Activated B cell treated with CpG ODN at 0.5 μM for 24 hours (primary cell): Measurements from ENCODE around the gene IQGAP3. TPM values are rescaled to one million over a fixed set of nuclear protein-coding genes. Genes with fewer than 3 reads are reported as not detected.

Experiments used
- ATAC-seq: fragments of 200-7000 bp; cut with Tn5 transposase; one replicate; pipeline ENCODE4 v1.10.0; 2021; ENCODE audit warnings: low read depth, mild to moderate bottlenecking, moderate library complexity
- CTCF ChIA-PET: fragments of 350-600 bp; sonication (Branson Sonifier 250); formaldehyde crosslinking; loops from one replicate; lab custom pipeline; 2021; ENCODE audit warnings: antibody characterized with exemption; lab: Charles Lee
- POLR2A ChIA-PET: fragments of 350-600 bp; sonication (Branson Sonifier 250); formaldehyde crosslinking; loops from one replicate; lab custom pipeline; 2021; ENCODE audit warnings: antibody characterized with exemption; lab: Charles Lee
- DNase-seq: peaks from one replicate; pipeline ENCODE4 v3.0.0; 2022
- H3K27ac Mint-ChIP-seq: one replicate; pipeline ENCODE4 v1.8.0; 2020; ENCODE audit warnings: mixed read lengths
- H3K27me3 Mint-ChIP-seq: one replicate; pipeline ENCODE4 v1.8.0; 2021; ENCODE audit warnings: mixed read lengths
- H3K36me3 Mint-ChIP-seq: one replicate; pipeline ENCODE4 v1.8.0; 2021; ENCODE audit warnings: low read depth, mixed read lengths
- H3K4me1 Mint-ChIP-seq: one replicate; pipeline ENCODE4 v1.8.0; 2021; ENCODE audit warnings: mixed read lengths
- H3K4me3 Mint-ChIP-seq: one replicate; pipeline ENCODE4 v1.8.0; 2020; ENCODE audit warnings: mild to moderate bottlenecking, mixed read lengths
- H3K9me3 Mint-ChIP-seq: one replicate; pipeline ENCODE4 v1.8.0; 2020; ENCODE audit warnings: mixed read lengths
- CTCF ChIP-seq: fragments of 200-600 bp; IDR thresholded peaks from one replicate; pipeline ENCODE4 v1.8.0; 2022; ENCODE audit warnings: antibody characterized with exemption, mild to moderate bottlenecking
- intact Hi-C: fragments of 100-400 bp; cut with micrococcal nuclease; formaldehyde crosslinking; loops from one replicate; pipeline ENCODE4 v1.15.1; 2024
- total RNA-seq: library from RNA; stranded (reverse); gene quantifications from 2 replicates; pipeline ENCODE4 v1.2.3, GENCODE V29; 2022

IQGAP3 gene
- total RNA-seq, 1 donor from 2014 or later = 0.29 TPM

GRCh38 chr1:156491151-156491949, 81.0 kb downstream of the IQGAP3 start:
- intact Hi-C loops = no loop called here
- no peak for DNase-seq
- H3K27ac Mint-ChIP-seq = peak overlapping the region; percentile 97
- CTCF ChIA-PET = interaction anchor here (1.1 to 3.4 kb wide), 8 partner anchors 9 to 117 kb away, joined by 3 to 28 read pairs (median 11); partner anchors contain the start of gene MEF2D
- TF ChIP-seq CTCF = no peak
- H3K4me1 Mint-ChIP-seq = peaks cover 99% of the 10 kb centered on the region
- H3K9me3 Mint-ChIP-seq = no peaks in the 10 kb centered on the region
- peak overlapping the region; percentile 88 for H3K4me3 Mint-ChIP-seq
- no peaks in the 10 kb centered on the region for H3K27me3 Mint-ChIP-seq
- POLR2A ChIA-PET = interaction anchor here (0.5 to 22.2 kb wide), 12 partner anchors 5 to 278 kb away, joined by 3 to 1179 read pairs (median 5); partner anchors contain the start of genes GPATCH4, ISG20L2, MEF2D and METTL25B
- peaks cover 37% of the 10 kb centered on the region for H3K36me3 Mint-ChIP-seq
- ATAC-seq = no peak

- H3K27me3 Mint-ChIP-seq = no peaks in the 10 kb centered on the region
- TF ChIP-seq CTCF = no peak
- DNase-seq (no peak), ATAC-seq (no peak)
- intact Hi-C loops = no loop called here
- peak overlapping the region; percentile 97 for H3K27ac Mint-ChIP-seq
- H3K9me3 Mint-ChIP-seq = no peaks in the 10 kb centered on the region
- peaks cover 34% of the 10 kb centered on the region for H3K36me3 Mint-ChIP-seq
- ChIA-PET POLR2A (interaction anchor here (0.6 to 22.2 kb wide), 9 partner anchors 4 to 278 kb away, joined by 3 to 1179 read pairs (median 6); partner anchors contain the start of genes MEF2D, PMF1 and SMG5), CTCF (interaction anchor here (0.7 to 3.4 kb wide), 5 partner anchors 10 to 118 kb away, joined by 3 to 28 read pairs (median 4); partner anchors contain the start of gene MEF2D)
- H3K4me3 Mint-ChIP-seq = peak overlapping the region; percentile 88
- H3K4me1 Mint-ChIP-seq = peaks cover 99% of the 10 kb centered on the region
These were observed 81.8 kb downstream of the IQGAP3 start for GRCh38 chr1:156490401-156491032.

- DNase-seq = no peak
These were observed 82.5 kb downstream of the IQGAP3 start for GRCh38 chr1:156489935-156490293.

GRCh38 chr1:156489166-156489934, 83.0 kb downstream of the IQGAP3 start:
- peaks cover 96% of the 10 kb centered on the region for H3K4me1 Mint-ChIP-seq
- TF ChIP-seq CTCF = no peak
- ATAC-seq (no peak), DNase-seq (no peak)
- ChIA-PET CTCF (interaction anchor here (0.6 to 3.4 kb wide), 4 partner anchors 9 to 12 kb away, joined by 3 to 28 read pairs (median 12); partner anchors contain the start of gene MEF2D), POLR2A (interaction anchor here (0.5 to 22.2 kb wide), 10 partner anchors 3 to 1295 kb away, joined by 3 to 1179 read pairs (median 5); partner anchors contain the start of genes HDGF, MEF2D, NAXE and SMG5)
- peak overlapping the region; percentile 88 for H3K4me3 Mint-ChIP-seq
- intact Hi-C loops = no loop called here
- H3K27me3 Mint-ChIP-seq = no peaks in the 10 kb centered on the region
- H3K36me3 Mint-ChIP-seq = peaks cover 27% of the 10 kb centered on the region
- no peaks in the 10 kb centered on the region for H3K9me3 Mint-ChIP-seq
- H3K27ac Mint-ChIP-seq = peak overlapping the region; percentile 97

More at GRCh38 chr1:156489935-156490293, 82.5 kb downstream of the IQGAP3 start:
- no peak for ATAC-seq
- Mint-ChIP-seq H3K4me3 (peak overlapping the region; percentile 88), H3K4me1 (peaks cover 97% of the 10 kb centered on the region), H3K36me3 (peaks cover 29% of the 10 kb centered on the region), H3K27ac (peak overlapping the region; percentile 97), H3K9me3 (no peaks in the 10 kb centered on the region), H3K27me3 (no peaks in the 10 kb centered on the region)
- ChIA-PET POLR2A (interaction anchor here (0.5 to 22.2 kb wide), 8 partner anchors 4 to 1295 kb away, joined by 3 to 1179 read pairs (median 11); partner anchors contain the start of genes HDGF, MEF2D and SMG5), CTCF (interaction anchor here (1.6 to 3.4 kb wide), 4 partner anchors 9 to 18 kb away, joined by 3 to 28 read pairs (median 12); partner anchors contain the start of gene MEF2D)
- intact Hi-C loops = no loop called here
- no peak for TF ChIP-seq CTCF
